Testis (tissue), 3 donors: ENCODE data around the gene EFCAB11. TPM values are rescaled to one million over a fixed set of nuclear protein-coding genes. Genes with fewer than 3 reads are reported as not detected.

ENCODE experiments used
- DNase-seq: peaks from one replicate; pipeline ENCODE4 v3.0.0-alpha.2; 2019
- H3K27ac ChIP-seq, 2 donors: fragments of 200-600 bp; sonication (generic); one replicate each; pipeline ENCODE4 v1.5.1; 2019
- H3K27me3 ChIP-seq: fragments of 200-600 bp; sonication (generic); one replicate; pipeline ENCODE4 v1.5.1; 2019
- H3K36me3 ChIP-seq: fragments of 200-600 bp; sonication (generic); one replicate; pipeline ENCODE4 v1.5.1; 2017; ENCODE audit warnings: low read depth; ENCODE audit errors: missing control alignments
- H3K4me1 ChIP-seq: fragments of 200-600 bp; sonication (generic); one replicate; pipeline ENCODE4 v1.5.1; 2019
- H3K4me3 ChIP-seq, 2 donors: fragments of 200-600 bp; sonication (generic); one replicate each; pipeline ENCODE4 v1.5.1; 2017 to 2019
- H3K9me3 ChIP-seq: fragments of 200-600 bp; sonication (generic); one replicate; pipeline ENCODE4 v1.5.1; 2017
- CTCF ChIP-seq, 3 experiments: fragments of 450-650 bp in 2 of 3; fragments of 200-600 bp in 1 of 3; sonication (generic) in 1 of 3; IDR thresholded peaks; one replicate each; pipeline ENCODE4 v1.5.1; 2016 to 2019; ENCODE audit warnings: antibody characterized with exemption in 3 of 3, mild to moderate bottlenecking in 2 of 3, moderate library complexity in 1 of 3
- POLR2A ChIP-seq: fragments of 450-650 bp; IDR thresholded peaks from one replicate; pipeline ENCODE4 v1.6.1; 2017; ENCODE audit warnings: antibody characterized with exemption, mild to moderate bottlenecking, moderate library complexity
- WGBS, 2 donors: methylation state at CpG; one replicate each; pipeline ENCODE4 v1.1.5; 2018; 5-methylcytosine and 5-hydroxymethylcytosine counted together
- intact Hi-C: fragments of 100-400 bp; cut with DNase I; formaldehyde crosslinking; loops from one replicate; pipeline ENCODE4 v1.15.1; 2023; ENCODE audit warnings: low total_unique reads
- polyA plus RNA-seq: library from polyadenylated mRNA; stranded (reverse); fragments of 350-450 nt; fragmentation: Illumina TruSeq; extraction: RNeasy Lipid Tissue Mini Kit (QIAGEN cat#74804); gene quantifications from one replicate; pipeline ENCODE4 v1.2.3, GENCODE V29; 2014; ENCODE audit warnings: low read depth, low replicate concordance; ENCODE audit not compliant: insufficient read depth
- total RNA-seq, 2 donors: library from RNA; depleted of rRNA; stranded (reverse); fragments of >200 nt; gene quantifications; one replicate each; pipeline ENCODE4 v1.2.3, GENCODE V29; 2016

Gene EFCAB11
- total and polyA plus RNA-seq, 3 donors from 2014 or later = 30.5 to 78.3 (median 50.6) TPM

DNA sequence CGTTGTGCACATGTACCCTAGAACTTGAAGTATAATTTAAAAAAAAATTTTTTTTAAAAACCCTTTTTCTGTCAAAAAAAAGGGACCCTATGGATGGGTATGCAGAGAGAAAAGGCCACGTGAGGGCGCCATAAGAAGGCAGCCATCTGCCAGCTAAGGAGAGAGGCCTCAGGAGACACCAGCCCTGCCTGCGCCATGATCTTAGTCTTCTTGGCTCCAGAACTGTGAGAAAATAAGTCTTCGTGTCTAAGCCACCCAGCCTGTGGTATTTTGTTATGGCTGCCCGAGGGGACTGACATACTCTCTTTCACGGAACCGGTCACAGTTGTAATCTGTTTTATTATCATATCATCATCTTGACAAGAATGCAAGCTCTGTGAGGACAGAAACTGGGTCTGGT, 174.8 kb downstream of the EFCAB11 start:
- no peaks in the 10 kb centered on the region for H3K4me1 ChIP-seq
- no peak overlapping the region for H3K4me3 ChIP-seq
- TF ChIP-seq CTCF (IDR thresholded peaks at IDR 0.05) (no peak), POLR2A (no peak)
- DNase-seq = no peak
- no peaks in the 10 kb centered on the region for H3K9me3 ChIP-seq
- 75 to 82% methylated on average over 8 of the region's 8 CpGs for WGBS, 2 donors
- no peaks in the 10 kb centered on the region for H3K36me3 ChIP-seq
- H3K27ac ChIP-seq = no peak overlapping the region
- intact Hi-C loops = no loop called here
- no peaks in the 10 kb centered on the region for H3K27me3 ChIP-seq

DNA sequence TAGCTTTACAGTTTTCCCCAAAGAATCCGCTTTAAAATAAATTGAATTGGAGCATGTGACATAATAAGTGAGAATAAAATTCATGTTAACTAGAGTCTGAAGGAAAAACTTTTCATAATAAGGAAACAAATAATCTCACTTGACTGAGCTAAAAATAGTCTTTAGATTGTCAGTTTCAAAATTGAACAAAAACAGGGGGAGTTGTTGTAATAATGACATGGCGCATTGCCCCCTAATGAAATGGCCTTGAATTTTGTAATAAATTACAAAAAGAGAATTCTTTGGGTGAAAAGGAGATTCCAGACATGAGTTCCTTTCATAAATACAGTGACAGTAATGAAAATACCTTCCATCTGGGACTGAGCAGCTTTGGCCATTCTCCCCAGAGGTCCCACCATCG, 178.6 kb downstream of the EFCAB11 start:
- 59 to 64% methylated on average over 3 of the region's 3 CpGs for WGBS, 2 donors
- no peaks in the 10 kb centered on the region for H3K4me1 ChIP-seq
- intact Hi-C loops = no loop called here

DNA sequence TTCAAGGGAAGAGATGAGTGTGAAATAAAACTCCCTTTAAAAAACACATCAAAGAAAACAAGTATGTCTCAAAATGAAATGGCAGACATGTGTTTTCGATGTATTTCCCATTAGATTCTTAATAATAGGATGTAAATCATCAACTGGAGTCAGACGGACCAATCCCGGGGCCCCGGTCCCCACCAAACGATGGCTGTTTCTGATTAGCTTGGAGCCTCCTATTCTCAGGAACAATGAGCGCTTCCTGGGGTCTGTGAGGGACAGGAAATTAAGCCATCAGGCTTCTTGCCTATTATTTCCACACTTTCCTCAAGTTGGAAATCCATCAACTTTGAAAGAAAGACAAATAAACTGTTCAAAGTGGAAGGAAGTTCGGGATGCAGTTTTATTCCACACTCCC, 179.4 kb downstream of the EFCAB11 start:
- 83 to 84% methylated on average over 7 of the region's 7 CpGs for WGBS, 2 donors
- intact Hi-C loops = no loop called here
- TF ChIP-seq CTCF (IDR thresholded peaks at IDR 0.05) = no peak
- no peak for TF ChIP-seq POLR2A
- no peak overlapping the region for H3K4me3 ChIP-seq
- H3K4me1 ChIP-seq = no peaks in the 10 kb centered on the region
- H3K36me3 ChIP-seq = no peaks in the 10 kb centered on the region
- no peaks in the 10 kb centered on the region for H3K9me3 ChIP-seq
- no peaks in the 10 kb centered on the region for H3K27me3 ChIP-seq
- H3K27ac ChIP-seq = no peak overlapping the region
- DNase-seq = no peak

More for the DNA sequence above, 178.6 kb downstream of the EFCAB11 start:
- DNase-seq = no peak
- no peaks in the 10 kb centered on the region for H3K27me3 ChIP-seq
- H3K27ac ChIP-seq = no peak overlapping the region
- TF ChIP-seq POLR2A (no peak), CTCF (IDR thresholded peaks at IDR 0.05) (no peak)
- H3K36me3 ChIP-seq = no peaks in the 10 kb centered on the region
- H3K4me3 ChIP-seq = no peak overlapping the region
- no peaks in the 10 kb centered on the region for H3K9me3 ChIP-seq

GRCh38 chr14:89773644-89774316, 180.8 kb downstream of the EFCAB11 start:
- Histone ChIP-seq H3K36me3 (no peaks in the 10 kb centered on the region), H3K4me3 (no peak overlapping the region), H3K27me3 (no peaks in the 10 kb centered on the region), H3K9me3 (no peaks in the 10 kb centered on the region), H3K27ac (no peak overlapping the region), H3K4me1 (no peaks in the 10 kb centered on the region)
- peak; percentile 59 for DNase-seq
- TF ChIP-seq POLR2A = no peak
- TF ChIP-seq CTCF (IDR thresholded peaks at IDR 0.05) = no peak
- WGBS, 2 donors = 69 to 70% methylated on average over 12 of the region's 12 CpGs
- intact Hi-C loops = no loop called here

GRCh38 chr14:89773151-89773550, 181.4 kb downstream of the EFCAB11 start:
- WGBS, 2 donors = 91 to 92% methylated on average over 7 of the region's 7 CpGs
- no peak for TF ChIP-seq CTCF (IDR thresholded peaks at IDR 0.05)
- no peak for TF ChIP-seq POLR2A
- no peaks in the 10 kb centered on the region for H3K4me1 ChIP-seq
- no peak overlapping the region for H3K4me3 ChIP-seq
- H3K36me3 ChIP-seq = no peaks in the 10 kb centered on the region
- H3K27ac ChIP-seq = no peak overlapping the region
- H3K9me3 ChIP-seq = no peaks in the 10 kb centered on the region
- DNase-seq = no peak
- intact Hi-C loops = no loop called here
- H3K27me3 ChIP-seq = no peaks in the 10 kb centered on the region
